Gastroesophageal sphincter (tissue), 3 donors: ENCODE measurements around the gene MAGI3.

ENCODE experiments used
- EP300 ChIP-seq: sonication (generic); formaldehyde crosslinking; IDR thresholded peaks from one replicate; pipeline ENCODE4 v1.6.1; 2017; ENCODE audit warnings: antibody characterized with exemption, mild to moderate bottlenecking
- POLR2A ChIP-seq, 2 donors: fragments of 450-650 bp; IDR thresholded peaks; one replicate each; pipeline ENCODE4 v1.6.1; 2017; ENCODE audit warnings: antibody characterized with exemption in 2 of 2, mild to moderate bottlenecking in 2 of 2, moderate library complexity in 1 of 2
- POLR2AphosphoS5 ChIP-seq: sonication (generic); formaldehyde crosslinking; IDR thresholded peaks from one replicate; pipeline ENCODE4 v1.6.1; 2017; ENCODE audit warnings: antibody characterized with exemption
- TF ChIP-seq, protein P1 (sequence below), 4 experiments: fragments of 200-600 bp in 2 of 4; fragments of 450-650 bp in 2 of 4; sonication (generic) in 1 of 4; IDR thresholded peaks; one replicate each; pipeline ENCODE4 v1.5.1; 2017 to 2019; ENCODE audit warnings: antibody characterized with exemption in 4 of 4, mild to moderate bottlenecking in 2 of 4, moderate library complexity in 2 of 4

DNA sequence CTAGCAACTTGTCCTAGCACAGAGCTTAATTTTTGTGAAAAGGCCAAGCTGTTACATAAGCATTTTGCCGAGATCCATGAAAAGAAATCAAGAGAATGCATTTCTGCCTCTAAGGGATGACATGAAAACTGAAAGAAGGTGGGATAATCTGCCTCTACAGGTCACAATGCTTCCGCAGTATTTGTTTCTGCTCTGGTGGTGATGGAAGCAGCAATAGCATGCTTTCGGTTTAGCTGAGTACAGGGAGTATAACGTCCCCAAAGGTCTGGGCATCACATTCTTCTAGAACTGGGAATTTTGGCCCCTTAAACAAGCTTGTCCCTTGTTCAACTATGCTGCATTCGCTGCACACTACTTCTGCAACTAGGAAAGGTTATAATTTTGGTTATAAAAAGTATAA is 14.4 kb upstream of the MAGI3 start:
- TF ChIP-seq, protein P1, sequence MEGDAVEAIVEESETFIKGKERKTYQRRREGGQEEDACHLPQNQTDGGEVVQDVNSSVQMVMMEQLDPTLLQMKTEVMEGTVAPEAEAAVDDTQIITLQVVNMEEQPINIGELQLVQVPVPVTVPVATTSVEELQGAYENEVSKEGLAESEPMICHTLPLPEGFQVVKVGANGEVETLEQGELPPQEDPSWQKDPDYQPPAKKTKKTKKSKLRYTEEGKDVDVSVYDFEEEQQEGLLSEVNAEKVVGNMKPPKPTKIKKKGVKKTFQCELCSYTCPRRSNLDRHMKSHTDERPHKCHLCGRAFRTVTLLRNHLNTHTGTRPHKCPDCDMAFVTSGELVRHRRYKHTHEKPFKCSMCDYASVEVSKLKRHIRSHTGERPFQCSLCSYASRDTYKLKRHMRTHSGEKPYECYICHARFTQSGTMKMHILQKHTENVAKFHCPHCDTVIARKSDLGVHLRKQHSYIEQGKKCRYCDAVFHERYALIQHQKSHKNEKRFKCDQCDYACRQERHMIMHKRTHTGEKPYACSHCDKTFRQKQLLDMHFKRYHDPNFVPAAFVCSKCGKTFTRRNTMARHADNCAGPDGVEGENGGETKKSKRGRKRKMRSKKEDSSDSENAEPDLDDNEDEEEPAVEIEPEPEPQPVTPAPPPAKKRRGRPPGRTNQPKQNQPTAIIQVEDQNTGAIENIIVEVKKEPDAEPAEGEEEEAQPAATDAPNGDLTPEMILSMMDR (IDR thresholded peaks at IDR 0.05): no peak
- no peak for TF ChIP-seq POLR2A (IDR thresholded peaks at IDR 0.05)
- TF ChIP-seq EP300: no peak
- no peak for TF ChIP-seq POLR2AphosphoS5
